Putamen (tissue), 1 donor: ENCODE results near the gene KCNN4.
"Not testable (repeated sequence)": the region's sequence is repeated elsewhere in the genome, so short reads cannot be mapped to it uniquely, and the experiment has no call there.

Source experiments
- DNase-seq: peaks from one replicate; pipeline ENCODE4 v3.0.0-alpha.2; 2016; ENCODE audit warnings: low spot score

KCNN4 gene

DNA sequence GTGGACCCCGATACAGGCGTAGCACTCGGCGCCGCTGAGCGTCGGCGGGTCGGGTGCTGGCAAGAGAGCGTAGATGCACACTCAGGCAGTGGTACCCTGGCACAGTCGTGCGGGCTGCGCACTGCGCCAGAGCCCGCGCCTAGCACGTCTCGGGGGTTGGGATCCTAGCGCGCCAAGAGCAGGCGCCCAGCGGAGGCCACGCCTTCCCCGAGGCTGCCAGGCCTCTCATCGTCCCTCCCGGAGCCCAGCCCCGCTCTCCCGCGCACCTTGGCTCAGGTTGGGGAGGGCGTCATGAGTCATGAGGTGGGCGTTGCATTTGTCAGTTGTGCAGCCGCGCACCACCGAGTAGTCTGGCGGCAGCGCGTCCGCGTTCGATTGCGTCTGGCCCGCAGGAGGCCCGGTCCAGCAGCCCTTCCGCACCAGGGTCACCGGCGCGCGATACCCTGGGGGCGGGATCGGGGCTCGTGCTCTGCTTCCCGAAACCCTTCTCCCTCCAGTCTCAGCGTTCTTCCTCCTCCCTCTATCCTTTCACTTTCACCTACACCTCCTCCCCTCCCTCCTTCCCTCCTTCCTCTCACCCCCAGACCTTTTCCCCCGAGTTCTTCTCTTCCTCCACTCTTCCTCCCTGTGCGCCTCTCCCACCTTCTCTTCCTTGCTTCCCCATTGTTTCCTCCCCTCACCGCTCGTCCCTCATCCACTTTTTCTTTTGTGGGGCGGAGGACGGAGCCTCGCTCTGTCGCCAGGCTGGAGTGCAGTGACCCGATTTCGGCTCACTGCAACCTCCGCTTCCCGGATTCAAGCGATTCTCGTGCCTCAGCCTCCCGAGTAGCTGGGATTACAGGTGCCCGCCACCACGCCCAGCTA is 18.0 kb upstream of the KCNN4 start:
- DNase-seq, result peak; percentile 70

DNA sequence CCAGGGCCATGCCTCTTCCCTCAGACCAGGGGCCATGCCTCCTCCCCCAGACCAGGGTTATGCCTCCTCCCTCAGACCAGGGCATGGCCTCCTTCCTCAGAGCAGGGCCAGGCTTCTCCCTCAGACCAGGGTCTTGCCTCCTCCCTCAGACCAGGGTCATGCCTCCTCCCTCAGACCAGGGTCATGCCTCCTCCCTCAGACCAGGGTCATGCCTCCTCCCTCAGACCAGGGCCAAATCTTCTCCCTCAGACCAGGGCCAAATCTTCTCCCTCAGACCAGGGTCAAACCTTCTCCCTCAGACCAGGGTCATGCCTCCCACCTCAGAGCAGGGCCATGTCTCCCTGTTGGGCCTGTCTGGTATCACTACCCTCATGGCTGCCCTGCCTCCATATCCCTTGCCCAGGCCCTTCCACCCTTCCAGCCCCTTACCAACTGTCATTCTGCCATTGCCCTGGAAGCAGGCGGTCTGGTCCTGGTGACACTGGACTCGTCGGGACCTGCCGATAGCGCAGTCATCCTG is 17.3 kb upstream of the KCNN4 start:
- no peak for DNase-seq

DNA sequence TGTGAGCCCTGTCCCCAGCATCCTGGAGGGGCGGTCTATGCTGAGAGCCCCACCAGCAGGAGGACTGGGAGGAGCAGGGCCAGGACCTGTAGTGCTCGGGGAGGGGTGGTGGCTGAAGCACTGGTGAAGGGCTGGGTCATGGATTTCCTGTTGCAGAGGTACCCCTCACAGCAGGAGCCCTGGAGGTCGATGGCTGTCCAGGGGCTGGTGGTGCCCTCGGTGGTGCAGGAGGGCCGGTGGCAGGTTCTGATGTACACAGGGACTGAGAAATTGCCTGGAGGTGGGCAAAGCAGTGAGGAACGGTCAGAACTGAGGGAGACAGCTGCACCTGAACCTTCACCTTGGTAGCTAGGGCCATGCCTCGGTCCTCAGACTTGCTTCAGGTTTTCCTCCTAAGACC is 16.8 kb upstream of the KCNN4 start:
- DNase-seq, result no peak

DNA sequence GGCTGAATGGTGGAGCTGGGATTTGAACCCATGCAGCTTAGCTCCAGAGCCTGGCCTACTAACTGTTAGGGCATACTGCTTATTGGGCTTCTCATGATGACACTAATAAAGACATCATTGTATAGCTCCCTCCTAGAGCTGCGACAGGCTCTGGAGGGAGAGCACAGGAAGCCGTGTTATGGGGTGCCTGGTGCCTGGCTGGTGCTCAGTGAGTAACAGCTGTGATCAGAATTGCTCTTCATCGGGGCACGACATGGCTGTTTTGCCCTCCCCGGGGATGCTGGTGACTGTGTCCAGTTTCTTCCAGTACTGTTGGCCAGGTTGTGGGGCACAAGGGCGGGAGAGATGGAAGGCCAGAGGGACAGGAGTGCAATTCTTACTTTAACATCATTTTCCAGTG is 16.3 kb upstream of the KCNN4 start:
- no peak for DNase-seq

DNA sequence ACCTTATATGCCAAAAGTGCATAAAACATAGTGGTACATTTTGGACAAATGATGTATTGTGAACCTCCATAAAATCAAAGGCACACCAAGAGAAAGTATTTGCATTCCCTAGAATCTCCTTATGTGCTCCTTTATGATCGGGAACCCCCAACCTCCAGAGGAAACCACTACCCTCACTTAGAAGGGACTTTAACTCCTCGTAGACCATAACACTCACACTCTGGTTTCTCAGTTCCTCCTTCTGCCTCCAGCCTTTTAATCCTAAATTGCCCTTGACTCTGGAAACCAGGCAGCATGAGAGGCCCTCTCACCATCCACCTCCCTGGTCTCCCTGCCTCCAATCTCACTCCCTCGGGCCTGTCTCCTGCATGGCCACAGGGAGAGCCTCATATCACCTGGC is 9.8 kb upstream of the KCNN4 start:
- no peak for DNase-seq

DNA sequence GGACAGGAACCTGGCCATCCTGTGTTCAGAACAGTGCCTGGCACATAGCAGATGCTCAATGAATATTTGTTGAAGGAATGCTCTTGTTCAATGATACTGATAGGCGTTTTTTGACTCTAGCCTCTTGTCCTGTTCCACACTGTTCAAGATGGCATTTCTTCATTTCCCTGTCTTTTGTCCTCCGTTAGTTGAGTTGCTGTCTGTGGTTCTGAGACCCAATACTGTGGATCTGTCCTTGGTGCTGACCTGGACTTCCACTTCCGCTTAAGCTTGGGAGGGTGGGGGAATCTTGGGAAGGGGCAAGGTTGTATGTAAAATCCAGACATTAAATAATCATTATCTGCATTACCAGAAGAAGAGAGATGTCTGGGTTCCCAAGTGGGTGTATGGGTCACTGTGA is 8.3 kb upstream of the KCNN4 start:
- no peak for DNase-seq

DNA sequence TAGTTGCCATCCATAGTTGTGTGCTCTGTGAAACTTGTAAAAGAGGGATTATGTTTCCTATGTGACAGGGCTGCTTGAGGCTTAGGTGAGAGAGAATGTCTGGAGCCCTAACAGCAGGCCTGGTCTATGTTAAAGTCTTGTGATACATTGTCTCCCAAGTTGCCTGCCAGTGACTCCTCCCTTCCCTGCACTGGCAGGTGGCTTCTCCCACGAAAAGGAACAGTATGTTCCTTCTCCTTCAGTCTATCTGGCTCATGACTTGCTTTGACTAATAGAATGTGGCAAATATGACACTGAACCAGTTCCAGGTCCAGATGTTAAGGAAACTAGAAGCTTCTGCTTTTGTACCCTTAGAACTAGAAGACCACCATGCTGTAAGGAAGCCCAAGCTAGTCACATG is 5.9 kb upstream of the KCNN4 start:
- DNase-seq, result no peak

DNA sequence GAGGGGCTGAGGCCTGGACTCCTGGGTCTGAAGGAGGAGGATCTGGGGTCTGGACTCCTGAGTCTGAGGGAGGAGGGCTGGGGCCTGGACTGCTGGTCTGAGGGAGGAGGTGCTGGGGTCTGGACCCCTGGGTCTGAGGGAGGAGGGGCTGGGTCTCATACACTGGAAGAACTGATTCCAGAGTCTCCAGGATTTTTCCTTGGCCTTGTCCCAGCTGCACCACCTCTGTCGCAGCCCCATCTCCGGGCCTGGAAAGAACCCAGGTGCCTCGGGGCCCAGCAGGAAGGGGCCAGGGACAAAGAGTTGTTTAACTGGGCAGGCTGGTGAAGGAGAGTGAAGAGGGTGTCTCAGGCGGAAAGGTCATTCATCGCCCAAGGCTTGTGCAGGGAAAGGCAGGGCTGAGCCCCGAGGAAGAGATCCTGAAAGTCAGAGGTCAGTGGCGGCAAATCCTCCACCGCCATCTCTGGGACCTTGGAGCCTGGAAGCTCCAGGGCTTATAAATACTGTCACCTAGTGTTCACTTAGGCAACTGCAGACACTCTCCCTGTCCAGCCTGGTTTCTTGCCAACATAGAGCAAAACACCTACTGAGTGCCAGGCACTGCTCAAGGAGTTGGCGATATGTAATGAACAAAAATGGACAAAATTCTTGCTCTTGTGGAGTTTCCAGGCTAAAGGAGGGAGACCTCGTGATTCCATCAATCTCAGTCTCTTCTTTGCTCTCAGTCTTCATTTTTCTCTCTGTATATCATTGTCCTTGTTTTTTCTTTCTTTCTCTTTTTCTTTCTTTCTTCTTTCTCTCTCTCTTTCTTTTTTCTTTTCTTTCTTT is 4.4 kb upstream of the KCNN4 start:
- DNase-seq, result peak; percentile 40

DNA sequence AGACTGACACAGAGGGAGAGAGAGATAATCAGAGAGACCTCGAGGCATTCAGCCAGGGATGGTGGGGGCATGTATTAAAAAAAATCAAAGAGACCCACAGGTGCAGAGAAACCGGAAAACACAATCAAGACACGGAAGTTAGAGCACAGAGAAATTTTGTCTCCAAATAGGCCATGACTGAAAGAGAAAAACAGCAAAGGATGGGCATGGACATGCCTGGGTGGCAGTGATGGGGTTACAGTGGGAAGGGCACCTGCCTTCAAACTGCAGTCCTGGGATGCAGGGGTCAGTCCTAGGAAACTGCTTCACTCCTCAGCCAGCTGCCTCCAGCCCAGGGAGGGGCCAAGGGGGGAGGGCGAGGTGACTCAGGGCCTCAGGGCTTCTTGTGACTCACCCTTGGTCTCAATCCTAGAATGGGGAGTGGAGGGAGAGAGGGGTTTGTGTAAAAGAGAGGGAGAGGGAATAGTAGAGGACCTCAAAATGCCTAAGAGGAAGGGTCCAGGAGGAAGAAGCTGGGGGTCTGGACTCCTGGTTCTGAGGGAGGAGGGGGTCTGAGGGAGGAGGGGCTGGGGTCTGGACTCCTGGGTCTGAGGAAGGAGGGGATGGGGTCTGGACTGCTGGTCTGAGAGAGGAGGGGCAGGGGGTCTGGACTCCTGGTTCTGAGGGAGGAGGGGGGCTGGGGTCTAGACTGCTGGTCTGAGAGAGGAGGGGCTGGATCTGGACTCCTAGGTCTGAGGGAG is 3.6 kb upstream of the KCNN4 start:
- no peak for DNase-seq

DNA sequence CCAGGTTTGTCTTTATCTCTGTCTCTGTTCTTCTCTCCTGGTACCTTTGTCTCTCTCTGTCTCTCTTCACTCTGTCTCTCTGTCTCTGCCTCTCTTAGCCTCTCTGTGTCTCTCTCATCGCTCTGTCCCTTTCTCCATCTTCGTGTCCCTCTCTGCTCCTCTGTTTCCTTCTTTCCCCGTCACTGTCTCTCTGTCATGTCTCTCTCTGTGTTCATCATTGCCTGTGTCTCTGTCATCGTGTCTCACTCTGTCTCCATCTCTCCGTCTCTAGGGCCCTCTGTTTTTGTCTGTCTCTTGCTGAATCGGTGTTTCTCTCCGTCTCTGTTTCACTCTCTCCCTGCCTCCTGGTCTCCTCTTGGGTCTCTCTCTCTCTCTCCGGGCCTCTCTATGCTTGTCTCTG is 2.9 kb upstream of the KCNN4 start:
- no peak for DNase-seq

DNA sequence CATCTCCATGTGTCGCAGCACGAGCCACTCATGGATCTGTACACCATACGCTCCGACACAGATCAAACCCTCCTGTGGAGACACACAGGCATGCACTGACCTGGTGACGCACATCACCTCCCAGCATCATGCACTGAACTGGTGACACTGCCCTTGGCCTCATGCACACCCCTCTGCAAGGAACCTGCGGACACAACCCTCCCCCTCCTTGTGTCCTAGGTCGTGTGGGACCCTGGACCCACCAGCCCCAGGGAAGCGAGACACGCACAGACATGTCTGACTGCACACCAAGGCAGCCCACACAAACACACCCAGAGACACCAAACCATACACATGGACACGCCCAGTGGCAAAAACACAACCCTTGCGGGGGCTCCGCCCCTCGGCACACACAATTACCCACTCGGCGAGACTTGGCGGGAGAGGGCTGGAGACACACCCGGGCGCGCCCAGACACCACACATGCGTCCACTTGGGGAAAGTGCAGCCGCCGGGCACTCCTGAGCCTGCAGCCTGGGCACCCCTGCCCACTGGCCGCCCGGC is 2.0 kb upstream of the KCNN4 start:
- no peak for DNase-seq

DNA sequence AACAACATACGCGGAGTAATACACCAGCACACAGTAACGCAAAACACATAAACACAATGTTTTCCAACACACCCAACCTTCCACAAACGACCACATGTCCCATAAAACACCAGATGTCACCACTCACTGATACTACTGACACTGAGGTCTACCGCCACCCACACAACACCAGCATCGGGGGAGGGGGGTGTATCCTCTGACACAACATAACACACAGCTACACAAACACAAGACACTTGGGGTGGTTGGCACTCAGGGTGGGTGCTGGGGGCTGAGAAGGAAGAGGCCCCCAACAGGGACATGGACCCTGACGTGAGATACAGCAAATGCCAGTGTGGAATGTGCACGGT is 1.5 kb upstream of the KCNN4 start:
- DNase-seq, result no peak

DNA sequence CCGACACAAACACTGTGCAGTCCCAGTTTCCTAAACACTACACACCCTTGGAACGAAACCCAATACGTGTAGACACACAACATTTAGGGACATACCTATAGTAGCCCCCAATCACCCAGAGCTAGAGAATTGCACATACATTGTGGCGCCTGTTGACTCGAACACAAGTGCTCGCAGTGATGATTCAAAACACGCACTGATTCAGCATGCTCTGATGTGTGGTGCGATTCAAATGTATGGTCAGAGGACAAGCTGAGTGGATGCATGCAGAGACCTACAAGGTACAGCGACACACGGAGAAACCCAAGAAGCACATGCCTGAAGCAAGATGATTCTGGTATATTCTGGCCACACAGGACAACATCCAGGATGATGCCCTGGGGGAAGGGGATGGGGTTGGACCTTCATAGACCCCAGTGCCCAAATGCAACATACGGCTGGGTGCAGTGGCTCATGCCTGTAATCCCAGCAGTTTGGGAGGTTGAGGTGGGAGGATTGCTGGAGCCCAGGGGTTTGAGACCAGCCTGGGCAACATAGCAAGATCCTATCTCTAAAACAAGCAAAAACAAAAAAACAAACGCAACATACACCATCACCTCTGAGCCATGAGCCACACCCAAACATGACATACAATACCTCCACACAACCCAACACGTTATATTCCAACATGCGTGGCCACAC is 997 bp upstream of the KCNN4 start:
- DNase-seq, result no peak

DNA sequence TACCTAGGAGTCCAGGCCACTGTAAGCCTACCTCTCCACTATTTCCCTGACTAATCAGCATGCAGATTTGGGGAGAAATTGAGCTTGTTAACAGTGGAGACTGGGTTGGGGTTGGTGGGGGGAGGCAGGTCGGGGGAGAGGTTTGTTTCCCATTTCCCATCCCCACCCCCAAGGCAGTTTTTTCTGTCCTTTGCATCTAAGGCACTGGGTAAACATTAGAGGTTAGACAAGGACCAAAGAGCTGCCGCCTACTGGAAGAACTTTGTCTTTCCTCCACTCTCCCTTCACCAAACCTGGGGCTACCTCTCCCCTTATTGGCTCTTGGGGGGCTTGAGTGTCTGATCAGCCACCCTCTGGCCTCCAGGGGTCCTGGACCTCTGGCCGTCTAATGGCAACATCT is 953 bp downstream of the KCNN4 start:
- DNase-seq, result no peak

DNA sequence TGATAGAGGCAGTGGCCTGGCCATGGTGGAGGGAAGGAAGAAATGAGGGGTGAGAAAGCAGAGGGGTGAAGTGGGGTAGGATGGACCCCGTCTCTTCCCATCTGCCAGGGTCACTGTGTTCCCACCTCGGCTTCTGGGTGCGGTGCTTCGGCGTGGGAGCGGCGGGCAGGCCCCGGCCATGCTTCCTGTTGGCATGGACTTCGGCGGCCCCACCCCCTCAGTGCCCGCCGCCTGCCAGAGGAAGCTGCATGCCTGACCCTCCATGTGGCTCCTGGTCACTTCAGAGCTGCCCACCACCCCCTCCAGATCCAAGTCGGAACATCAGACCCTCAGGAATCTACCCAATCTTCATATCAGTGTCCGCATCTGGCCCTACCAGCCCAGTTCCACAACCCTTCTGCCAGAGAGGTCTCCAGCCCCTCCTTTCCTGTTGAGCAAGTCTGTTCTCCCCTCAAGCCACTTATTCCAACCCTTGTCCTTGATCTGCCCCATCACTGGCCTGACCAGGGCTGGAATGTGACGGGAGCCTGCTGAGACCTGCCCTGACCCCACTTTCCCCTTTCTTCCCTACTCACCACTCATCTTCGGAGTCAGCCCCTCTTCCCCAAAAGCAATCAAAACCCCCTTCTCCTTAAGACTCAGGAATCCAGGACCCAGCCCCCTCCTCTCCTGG is 1.5 kb downstream of the KCNN4 start:
- no peak for DNase-seq

DNA sequence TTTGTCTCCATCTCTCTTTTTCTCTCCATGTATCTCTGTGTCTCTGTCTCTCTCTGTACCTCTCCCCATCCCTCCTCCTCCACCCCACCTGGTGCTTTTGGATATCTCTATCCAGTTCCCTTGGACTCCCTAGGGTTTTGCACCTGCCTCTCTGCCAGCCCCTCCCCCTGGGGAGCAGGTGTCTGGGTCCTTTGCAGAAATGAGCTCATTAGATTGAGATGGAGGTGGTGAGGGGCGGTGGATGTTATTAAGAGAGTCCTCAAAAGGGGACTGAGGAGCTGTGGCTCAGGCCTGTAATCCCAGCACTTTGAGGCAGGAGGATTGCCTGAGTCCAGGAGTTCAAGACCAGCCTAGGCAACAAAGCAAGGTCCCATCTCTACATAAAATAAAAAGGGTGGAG is 2.1 kb downstream of the KCNN4 start:
- no peak for DNase-seq

DNA sequence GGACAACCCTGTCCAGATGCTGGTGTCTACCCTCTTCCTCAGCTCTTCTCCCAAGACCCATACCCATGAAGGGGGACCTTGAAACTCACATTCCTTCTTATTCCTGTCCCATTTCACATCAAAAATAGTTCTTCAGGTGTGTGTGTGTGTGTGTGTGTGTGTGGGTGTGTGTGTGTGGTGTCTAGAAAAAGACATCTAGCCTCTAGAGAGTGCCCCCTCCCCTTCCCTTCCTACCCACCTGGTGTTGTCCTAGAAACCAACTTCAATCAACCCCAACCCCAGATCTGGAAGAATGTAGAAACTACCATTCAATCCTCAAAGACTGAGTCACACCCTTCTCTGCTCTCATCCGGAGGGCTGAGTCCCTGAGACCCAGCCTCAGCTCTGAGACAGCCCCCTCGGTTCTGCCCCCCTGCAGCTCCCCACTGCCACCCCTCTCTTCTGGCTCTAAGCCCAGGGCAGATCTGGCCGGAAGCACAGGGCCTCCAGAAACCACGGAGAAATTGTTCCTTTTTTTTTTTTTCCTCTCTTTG is 3.5 kb downstream of the KCNN4 start:
- no peak for DNase-seq

DNA sequence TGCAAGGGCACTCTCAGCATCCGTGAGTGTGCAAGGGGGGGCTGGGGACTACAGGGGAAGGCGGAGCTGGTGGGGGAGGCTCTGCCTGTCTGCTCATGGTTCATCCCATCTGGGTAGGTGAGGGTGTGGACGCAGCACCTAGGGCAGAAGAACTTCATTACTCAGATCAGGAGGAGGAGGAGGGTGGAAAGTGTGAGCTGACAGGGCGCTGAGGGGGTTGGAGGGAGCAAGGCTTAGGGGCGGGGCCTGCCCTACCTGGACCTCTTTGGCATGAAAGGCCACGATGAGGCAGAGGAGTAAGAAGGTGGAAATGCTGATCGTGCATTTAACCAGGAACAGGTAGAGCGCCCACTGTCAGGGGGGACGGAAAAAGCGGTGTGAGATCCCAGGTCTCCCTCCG is 4.5 kb downstream of the KCNN4 start:
- no peak for DNase-seq

DNA sequence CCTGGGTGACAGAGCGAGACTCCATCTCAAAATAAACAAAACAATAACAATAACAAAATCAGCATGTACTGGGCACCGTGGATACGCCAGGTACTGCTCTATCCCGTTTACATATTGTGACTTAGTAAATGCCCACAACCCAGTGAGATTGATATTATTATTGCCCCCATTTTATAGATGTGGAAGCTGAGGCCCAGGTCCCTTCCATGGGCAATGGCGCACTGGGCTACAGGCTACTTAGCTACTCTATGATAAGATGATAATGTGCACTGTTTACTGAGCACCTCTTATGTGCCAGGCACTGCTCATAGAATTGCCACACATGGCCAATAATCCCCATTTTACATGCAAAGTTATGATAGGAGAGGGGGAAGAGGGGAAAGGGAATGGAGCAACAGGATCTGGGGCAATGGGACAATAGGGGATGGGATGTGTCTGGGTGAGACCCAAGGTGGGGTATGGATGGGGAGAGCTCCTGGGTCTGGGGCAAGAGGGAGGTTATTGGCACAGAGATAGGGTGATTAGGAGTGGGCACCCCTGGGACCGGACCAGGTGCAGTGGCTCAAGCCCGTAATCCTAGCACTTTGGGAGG is 5.4 kb downstream of the KCNN4 start:
- DNase-seq, result no peak

DNA sequence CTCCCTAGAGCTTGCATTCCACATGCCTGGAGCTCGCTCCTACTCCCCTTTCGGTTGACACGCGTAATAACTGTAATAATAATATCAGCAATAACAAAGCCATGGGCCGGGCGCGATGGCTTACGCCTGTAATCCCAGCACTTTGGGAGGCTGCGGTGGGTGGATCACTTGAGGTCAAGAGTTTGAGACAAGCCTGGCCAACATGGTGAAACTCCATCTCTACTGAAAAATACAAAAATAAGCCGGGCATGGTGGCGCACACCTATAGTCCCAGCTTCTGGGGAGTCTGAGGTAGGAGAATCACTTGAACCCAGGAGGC is 5.9 kb downstream of the KCNN4 start:
- not testable (repeated sequence) for DNase-seq
